ENCODE measurements around the gene SQOR.

GRCh38 chr15:45587863-45588170 lies 47.0 kb upstream of the SQOR start:
- TF ChIP-seq POLR2A (IDR thresholded peaks at IDR 0.05) (no peak), CTCF (IDR thresholded peaks at IDR 0.05) (no peak)
